ENCODE data around the gene HAS3.

GRCh38 chr16:69079697-69080096 lies 25.8 kb upstream of the HAS3 start:
- TF ChIP-seq EZH2phosphoT487 (IDR thresholded peaks at IDR 0.05; ENCODE audit: borderline replicate concordance, low read depth) (no peak), CTCF (IDR thresholded peaks at IDR 0.05) (no peak), TAF1 (IDR thresholded peaks at IDR 0.05; ENCODE audit: borderline replicate concordance, low read depth, low read length) (no peak), REST (IDR thresholded peaks at IDR 0.05; ENCODE audit: low read depth, low read length) (no peak), POLR2AphosphoS5 (IDR thresholded peaks at IDR 0.05; ENCODE audit: low read depth, low read length) (no peak), NRF1 (IDR thresholded peaks at IDR 0.05; ENCODE audit: low read depth, low read length) (no peak), FOSL2 (IDR thresholded peaks at IDR 0.05; ENCODE audit: borderline replicate concordance, low read depth) (no peak), GABPA (IDR thresholded peaks at IDR 0.05; ENCODE audit: low read depth) (no peak), IRF3 (IDR thresholded peaks at IDR 0.05; ENCODE audit: low read depth, low read length) (no peak)
